DND-41 (cell line): ENCODE data around the gene CPNE9.

ENCODE experiments used
- EZH2 ChIP-seq: IDR thresholded peaks from 3 replicates; pipeline ENCODE4 v1.6.1; 2012; ENCODE audit warnings: borderline replicate concordance, low read depth, mild to moderate bottlenecking, moderate library complexity, low read length, inconsistent platforms; ENCODE audit not compliant: severe bottlenecking
- TF ChIP-seq, protein P1 (sequence below): IDR thresholded peaks from 2 replicates; pipeline ENCODE4 v1.5.1; 2012; ENCODE audit warnings: borderline replicate concordance, low read length, moderate library complexity, mild to moderate bottlenecking; ENCODE audit not compliant: poor library complexity, severe bottlenecking; ENCODE audit errors: extremely low read depth

DNA sequence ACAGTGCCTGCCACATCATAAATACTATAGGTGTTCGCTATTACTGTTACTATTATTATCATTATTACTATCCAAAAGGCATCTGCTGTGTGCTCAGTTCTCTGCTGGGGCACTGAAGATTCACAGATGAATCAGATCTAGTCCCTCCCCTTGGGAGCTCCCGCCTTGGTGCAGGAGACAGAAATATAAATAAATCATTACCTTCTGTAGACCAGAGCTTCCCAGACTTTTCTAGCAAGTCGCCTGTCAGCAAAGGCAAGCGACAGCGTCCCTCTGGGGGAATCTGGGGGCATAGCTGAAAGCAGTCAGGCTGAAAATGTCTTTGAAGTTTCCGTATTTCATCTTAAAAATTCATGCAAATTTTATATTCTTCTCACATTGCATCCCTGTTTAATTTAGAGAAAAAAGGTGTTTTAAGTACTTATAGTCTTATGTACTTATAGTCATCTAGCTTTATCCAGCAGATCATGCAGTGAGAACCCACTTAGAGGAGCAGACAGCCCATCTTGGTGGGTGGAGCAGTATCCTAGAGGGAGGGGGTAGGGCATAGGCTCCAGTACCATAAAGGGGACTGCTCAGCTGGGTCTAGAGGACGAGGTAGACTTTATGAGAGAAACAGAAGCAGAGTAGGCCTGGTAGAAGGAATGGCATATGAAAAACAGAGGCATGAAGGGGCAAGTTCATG lies 17.5 kb downstream of the CPNE9 start:
- TF ChIP-seq, protein P1, sequence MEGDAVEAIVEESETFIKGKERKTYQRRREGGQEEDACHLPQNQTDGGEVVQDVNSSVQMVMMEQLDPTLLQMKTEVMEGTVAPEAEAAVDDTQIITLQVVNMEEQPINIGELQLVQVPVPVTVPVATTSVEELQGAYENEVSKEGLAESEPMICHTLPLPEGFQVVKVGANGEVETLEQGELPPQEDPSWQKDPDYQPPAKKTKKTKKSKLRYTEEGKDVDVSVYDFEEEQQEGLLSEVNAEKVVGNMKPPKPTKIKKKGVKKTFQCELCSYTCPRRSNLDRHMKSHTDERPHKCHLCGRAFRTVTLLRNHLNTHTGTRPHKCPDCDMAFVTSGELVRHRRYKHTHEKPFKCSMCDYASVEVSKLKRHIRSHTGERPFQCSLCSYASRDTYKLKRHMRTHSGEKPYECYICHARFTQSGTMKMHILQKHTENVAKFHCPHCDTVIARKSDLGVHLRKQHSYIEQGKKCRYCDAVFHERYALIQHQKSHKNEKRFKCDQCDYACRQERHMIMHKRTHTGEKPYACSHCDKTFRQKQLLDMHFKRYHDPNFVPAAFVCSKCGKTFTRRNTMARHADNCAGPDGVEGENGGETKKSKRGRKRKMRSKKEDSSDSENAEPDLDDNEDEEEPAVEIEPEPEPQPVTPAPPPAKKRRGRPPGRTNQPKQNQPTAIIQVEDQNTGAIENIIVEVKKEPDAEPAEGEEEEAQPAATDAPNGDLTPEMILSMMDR: no peak
- TF ChIP-seq EZH2: no peak
